Loucy (cell line): Measurements from ENCODE around the gene PRMT1.

ENCODE experiments used
- H2AFZ ChIP-seq: fragments of 200-600 bp; sonication (generic); 2 replicates; pipeline ENCODE4 v1.6.0; 2016; ENCODE audit warnings: antibody characterized with exemption, mild to moderate bottlenecking, low read length, moderate library complexity
- H3F3A ChIP-seq: fragments of 200-600 bp; 2 replicates; pipeline ENCODE4 v1.6.0; 2016; ENCODE audit warnings: antibody characterized with exemption, low read depth, mild to moderate bottlenecking
- H3K27me3 ChIP-seq: fragments of 200-600 bp; sonication (generic); 2 replicates; pipeline ENCODE4 v1.6.1; 2014; ENCODE audit warnings: low read length, mild to moderate bottlenecking; ENCODE audit not compliant: insufficient read depth, poor library complexity, severe bottlenecking
- H3K36me3 ChIP-seq: fragments of 200-600 bp; sonication (generic); 2 replicates; pipeline ENCODE4 v1.6.1; 2016; ENCODE audit warnings: low read length; ENCODE audit not compliant: insufficient read depth
- H3K4me1 ChIP-seq: fragments of 200-600 bp; sonication (generic); 2 replicates; pipeline ENCODE4 v1.5.1; 2014; ENCODE audit warnings: low read length, mild to moderate bottlenecking; ENCODE audit not compliant: insufficient read depth, poor library complexity, severe bottlenecking
- H3K4me2 ChIP-seq: fragments of 200-600 bp; sonication (generic); 2 replicates; pipeline ENCODE4 v1.6.0; 2014; ENCODE audit warnings: antibody characterized with exemption, low read length, low read depth, mild to moderate bottlenecking; ENCODE audit not compliant: poor library complexity, severe bottlenecking
- H3K4me3 ChIP-seq: fragments of 200-600 bp; sonication (generic); 2 replicates; pipeline ENCODE4 v1.5.1; 2014; ENCODE audit warnings: low read length, mild to moderate bottlenecking, mixed read lengths; ENCODE audit not compliant: poor library complexity, severe bottlenecking
- H3K79me2 ChIP-seq: fragments of 200-600 bp; sonication (generic); 2 replicates; pipeline ENCODE4 v1.6.1; 2014; ENCODE audit warnings: low read length; ENCODE audit not compliant: insufficient read depth
- H3K9ac ChIP-seq: fragments of 200-600 bp; sonication (generic); 2 replicates; pipeline ENCODE4 v1.6.0; 2014; ENCODE audit warnings: mild to moderate bottlenecking, low read depth, low read length, moderate library complexity; ENCODE audit not compliant: poor library complexity, severe bottlenecking
- H3K9me2 ChIP-seq: fragments of 200-600 bp; sonication (generic); replicated peaks from 2 replicates; pipeline ENCODE4 v1.6.1; 2016; ENCODE audit warnings: low read depth, low read length, mixed read lengths
- H3K9me3 ChIP-seq: fragments of 200-600 bp; sonication (generic); 2 replicates; pipeline ENCODE4 v1.6.1; 2014; ENCODE audit warnings: mild to moderate bottlenecking, antibody characterized with exemption, low read length, low read depth; ENCODE audit not compliant: insufficient read depth
- H4K20me1 ChIP-seq: fragments of 200-600 bp; sonication (generic); 2 replicates; pipeline ENCODE4 v1.6.0; 2014; ENCODE audit warnings: antibody characterized with exemption, low read length, mild to moderate bottlenecking; ENCODE audit not compliant: insufficient read depth, poor library complexity, severe bottlenecking
- CTCF ChIP-seq: fragments of 200-600 bp; sonication (generic); conservative IDR thresholded peaks from 2 replicates; pipeline ENCODE4 v1.5.1; 2014; ENCODE audit warnings: mild to moderate bottlenecking, antibody characterized with exemption, low read length
- EZH2phosphoT487 ChIP-seq: fragments of 200-600 bp; IDR thresholded peaks from 2 replicates; pipeline ENCODE4 v1.6.1; 2018; ENCODE audit warnings: antibody characterized with exemption, mild to moderate bottlenecking, moderate library complexity, borderline replicate concordance

The PRMT1 gene

DNA sequence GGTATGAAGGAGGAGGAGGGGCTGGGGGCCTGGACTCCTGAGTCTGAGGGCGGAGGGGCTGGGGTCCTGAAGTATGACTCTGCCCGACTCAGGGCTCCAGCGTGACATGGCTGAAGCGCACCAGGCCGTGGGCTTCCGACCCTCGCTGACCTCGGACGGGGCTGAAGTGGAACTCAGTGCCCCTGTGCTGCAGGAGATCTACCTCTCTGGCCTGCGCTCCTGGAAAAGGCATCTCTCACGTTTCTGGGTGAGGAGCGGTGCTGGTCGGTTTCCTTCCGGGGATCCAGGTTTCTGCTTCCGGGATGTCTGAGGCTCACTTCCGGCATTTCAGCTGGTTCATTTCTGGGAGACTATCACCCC, 15.1 kb downstream of the PRMT1 start:
- no peak overlapping the region for H3K4me3 ChIP-seq
- H3K9ac ChIP-seq, result no peak overlapping the region
- H3K36me3 ChIP-seq, result peaks cover 18% of the 10 kb centered on the region; the same call in 1 of the 2 replicates

GRCh38 chr19:49696115-49696514, 19.0 kb downstream of the PRMT1 start:
- Histone ChIP-seq H4K20me1 (no peaks in the 10 kb centered on the region), H3K79me2 (no peaks in the 10 kb centered on the region), H3K9me3 (no peaks in the 10 kb centered on the region), H3K4me2 (no peak overlapping the region), H2AFZ (no peak overlapping the region), H3F3A (no peaks in the 10 kb centered on the region), H3K27me3 (no peaks in the 10 kb centered on the region), H3K9ac (no peak overlapping the region), H3K36me3 (no peaks in the 10 kb centered on the region), H3K4me3 (no peak overlapping the region), H3K4me1 (no peaks in the 10 kb centered on the region), H3K9me2 (no peaks in the 10 kb centered on the region)
- TF ChIP-seq CTCF (no peak), EZH2phosphoT487 (no peak)

More for the DNA sequence above, 15.1 kb downstream of the PRMT1 start:
- no peaks in the 10 kb centered on the region for H3K9me2 ChIP-seq
- no peak overlapping the region for H2AFZ ChIP-seq
- H3F3A ChIP-seq, result no peaks in the 10 kb centered on the region
- TF ChIP-seq CTCF, result no peak
- TF ChIP-seq EZH2phosphoT487, result no peak
- no peak overlapping the region for H3K4me2 ChIP-seq
- no peaks in the 10 kb centered on the region for H4K20me1 ChIP-seq
- no peaks in the 10 kb centered on the region for H3K27me3 ChIP-seq
- no peaks in the 10 kb centered on the region for H3K4me1 ChIP-seq
- no peaks in the 10 kb centered on the region for H3K9me3 ChIP-seq
- H3K79me2 ChIP-seq, result no peaks in the 10 kb centered on the region

- Histone ChIP-seq H3K9me2 (no peaks in the 10 kb centered on the region), H3K27me3 (no peaks in the 10 kb centered on the region), H3K9ac (no peak overlapping the region), H2AFZ (no peak overlapping the region), H3K4me3 (no peak overlapping the region), H3K4me1 (no peaks in the 10 kb centered on the region), H3K9me3 (no peaks in the 10 kb centered on the region), H3K79me2 (no peaks in the 10 kb centered on the region), H3F3A (no peaks in the 10 kb centered on the region), H4K20me1 (no peaks in the 10 kb centered on the region), H3K36me3 (no peaks in the 10 kb centered on the region), H3K4me2 (no peak overlapping the region)
- TF ChIP-seq EZH2phosphoT487, result no peak
Observed at GRCh38 chr19:49696865-49697264, 19.8 kb downstream of the PRMT1 start.

DNA sequence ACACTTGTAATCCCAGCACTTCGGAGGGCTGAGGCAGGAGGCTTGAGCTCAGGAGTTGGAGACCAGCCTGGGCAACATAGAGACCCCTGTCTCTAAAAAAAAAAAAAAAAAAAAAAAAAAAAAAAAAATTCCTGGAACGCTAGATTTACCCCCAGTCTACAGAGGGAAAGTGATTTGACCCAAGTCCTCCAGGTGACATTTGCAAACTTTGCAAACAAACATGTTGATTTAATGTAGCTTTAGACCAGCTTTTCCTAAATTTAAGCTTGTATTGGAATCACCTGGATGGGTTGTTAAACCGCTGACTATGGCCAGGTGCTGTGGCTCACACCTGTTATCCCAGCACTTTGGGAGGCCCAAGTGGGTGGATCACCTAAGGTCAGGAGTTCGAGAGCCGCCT, 22.3 kb downstream of the PRMT1 start:
- no peak overlapping the region for H3K9ac ChIP-seq
- no peak overlapping the region for H3K4me3 ChIP-seq
- H3K4me1 ChIP-seq, result no peaks in the 10 kb centered on the region
- no peaks in the 10 kb centered on the region for H4K20me1 ChIP-seq
- H3K9me2 ChIP-seq, result no peaks in the 10 kb centered on the region
- H3K9me3 ChIP-seq, result no peaks in the 10 kb centered on the region
- no peak for TF ChIP-seq EZH2phosphoT487
- no peak for TF ChIP-seq CTCF
- H3K4me2 ChIP-seq, result no peak overlapping the region
- H2AFZ ChIP-seq, result no peak overlapping the region
- no peaks in the 10 kb centered on the region for H3K27me3 ChIP-seq
- no peaks in the 10 kb centered on the region for H3F3A ChIP-seq
- H3K79me2 ChIP-seq, result no peaks in the 10 kb centered on the region
- H3K36me3 ChIP-seq, result no peaks in the 10 kb centered on the region
